Endothelial cell of umbilical vein (primary cell): ENCODE data around the gene HOXA11. TPM values are rescaled to one million over a fixed set of nuclear protein-coding genes. Genes with fewer than 3 reads are reported as not detected.

Source experiments
- BruUV-seq: library from RNA; stranded (reverse); fragments of 400-500 nt; replicated peaks from 2 replicates; lab custom pipeline; 2021; lab: Mats Ljungman, UMichigan
- CTCF ChIA-PET: fragments of 300-600, 350-600 bp; sonication (Branson Sonifier 250); formaldehyde crosslinking; loops from one replicate; lab custom pipeline; 2021; ENCODE audit warnings: antibody characterized with exemption, inconsistent platforms; lab: Charles Lee
- POLR2A ChIA-PET: fragments of 300-600, 350-600 bp; sonication (Branson Sonifier 250); formaldehyde crosslinking; loops from one replicate; lab custom pipeline; 2021; ENCODE audit warnings: antibody characterized with exemption, inconsistent platforms; lab: Charles Lee
- DNase-seq: peaks from one replicate; pipeline ENCODE4 v3.0.0-alpha.2; 2011; ENCODE audit warnings: low read depth, low spot score
- FAIRE-seq: peaks from 2 replicates; lab custom pipeline; 2011; peaks lifted over from hg19 to GRCh38; lab: Jason Lieb, UNC
- H2AFZ ChIP-seq: 2 replicates; pipeline ENCODE4 v1.6.0; 2012; ENCODE audit warnings: low read depth, low read length, control low read depth, inconsistent platforms
- H3K27ac ChIP-seq: 2 replicates; pipeline ENCODE4 v1.5.1; 2011; ENCODE audit warnings: low read depth, mild to moderate bottlenecking, control low read depth, low read length, moderate library complexity; ENCODE audit not compliant: insufficient read depth
- H3K27me3 ChIP-seq, 2 experiments: 2 replicates each; pipeline versions ENCODE4 v1.6.0 to v1.6.1; 2011; ENCODE audit warnings: low read length in 2 of 2, mixed read lengths in 1 of 2; ENCODE audit not compliant: control insufficient read depth in 2 of 2, insufficient read depth in 2 of 2
- H3K36me3 ChIP-seq, 2 experiments: 2 replicates in 1 of 2; 3 replicates in 1 of 2; pipeline ENCODE4 v1.5.1; 2011; ENCODE audit warnings: low read length in 2 of 2, mild to moderate bottlenecking in 1 of 2, moderate library complexity in 1 of 2; ENCODE audit not compliant: control insufficient read depth in 2 of 2, insufficient read depth in 2 of 2; ENCODE audit errors: extremely low read depth in 1 of 2
- H3K4me1 ChIP-seq: 3 replicates; pipeline ENCODE4 v1.5.1; 2011; ENCODE audit warnings: mild to moderate bottlenecking, low read length; ENCODE audit not compliant: control insufficient read depth, insufficient read depth; ENCODE audit errors: extremely low read depth
- H3K4me2 ChIP-seq: 2 replicates; pipeline ENCODE4 v1.6.1; 2011; ENCODE audit warnings: low read length, control low read depth, mixed read lengths; ENCODE audit not compliant: insufficient read depth
- H3K4me3 ChIP-seq, 3 experiments: fragments of 200-600 bp in 1 of 3; sonication (generic), shearing (Covaris generic) in 1 of 3; replicated peaks in 1 of 3; 2 replicates each; pipeline ENCODE4 v1.5.1; 2011 to 2016; ENCODE audit warnings: control low read depth in 3 of 3, low read length in 3 of 3, mild to moderate bottlenecking in 2 of 3, inconsistent platforms in 1 of 3, low read depth in 1 of 3, moderate library complexity in 1 of 3; ENCODE audit not compliant: insufficient read depth in 1 of 3
- H3K79me2 ChIP-seq: 2 replicates; pipeline ENCODE4 v1.6.0; 2012; ENCODE audit warnings: low read length, inconsistent platforms; ENCODE audit not compliant: control insufficient read depth, insufficient read depth
- H3K9ac ChIP-seq: replicated peaks from 2 replicates; pipeline ENCODE3; 2011; ENCODE audit warnings: low read length, control low read depth; ENCODE audit not compliant: insufficient read depth; ENCODE audit errors: extremely low read depth
- H3K9me1 ChIP-seq: replicated peaks from 3 replicates; pipeline ENCODE4 v1.6.0; 2011; ENCODE audit warnings: mild to moderate bottlenecking, low read length; ENCODE audit not compliant: control insufficient read depth, insufficient read depth; ENCODE audit errors: extremely low read depth
- H3K9me3 ChIP-seq: replicated peaks from 2 replicates; pipeline ENCODE4 v1.5.1; 2012; ENCODE audit warnings: low read length, inconsistent platforms; ENCODE audit not compliant: control insufficient read depth, insufficient read depth
- H4K20me1 ChIP-seq: replicated peaks from 2 replicates; pipeline ENCODE3; 2011; ENCODE audit warnings: mild to moderate bottlenecking, low read length; ENCODE audit not compliant: control insufficient read depth, insufficient read depth; ENCODE audit errors: extremely low read depth
- CTCF ChIP-seq, 2 donors: IDR thresholded peaks; 1 replicate in 1 of 2; 2 replicates in 1 of 2; pipeline ENCODE4 v1.5.1; 2011; ENCODE audit warnings: low read length in 2 of 2, mild to moderate bottlenecking in 2 of 2, moderate library complexity in 2 of 2, control low read depth in 1 of 2, inconsistent platforms in 1 of 2, low read depth in 1 of 2; ENCODE audit not compliant: insufficient read depth in 1 of 2; ENCODE audit errors: extremely low read depth in 1 of 2
- EZH2 ChIP-seq: IDR thresholded peaks from 2 replicates; pipeline ENCODE4 v1.6.1; 2012; ENCODE audit warnings: borderline replicate concordance, low read depth, mild to moderate bottlenecking, moderate library complexity, low read length, inconsistent platforms; ENCODE audit not compliant: severe bottlenecking
- FOS ChIP-seq: IDR thresholded peaks from 2 replicates; pipeline ENCODE4 v1.6.1; 2011; ENCODE audit warnings: mild to moderate bottlenecking, low read length, moderate library complexity, borderline replicate concordance; ENCODE audit not compliant: insufficient read depth
- GATA2 ChIP-seq: IDR thresholded peaks from 2 replicates; pipeline ENCODE4 v1.7.0; 2011; ENCODE audit warnings: low read depth, mild to moderate bottlenecking, moderate library complexity, mixed read lengths, low read length; ENCODE audit not compliant: insufficient read length, insufficient read depth
- JUN ChIP-seq: IDR thresholded peaks from 2 replicates; pipeline ENCODE4 v1.6.1; 2011; ENCODE audit warnings: borderline replicate concordance, low read depth; ENCODE audit not compliant: insufficient read length, insufficient read depth
- MAX ChIP-seq: IDR thresholded peaks from 2 replicates; pipeline ENCODE4 v1.6.1; 2011; ENCODE audit not compliant: insufficient read depth, insufficient read length
- MYC ChIP-seq: IDR thresholded peaks from one replicate; pipeline ENCODE4 v1.6.1; 2011; ENCODE audit warnings: mild to moderate bottlenecking, low read depth, low read length
- POLR2A ChIP-seq: IDR thresholded peaks from 2 replicates; pipeline ENCODE4 v1.6.1; 2012; ENCODE audit warnings: low read depth, mild to moderate bottlenecking, control low read depth, low read length
- POLR2AphosphoS5 ChIP-seq: IDR thresholded peaks from 2 replicates; pipeline ENCODE4 v1.6.1; 2012; ENCODE audit warnings: low read depth, mild to moderate bottlenecking, control low read depth, low read length, moderate library complexity; ENCODE audit not compliant: insufficient read depth
- dilution Hi-C: fragments of 300-500 bp; cut with MboI; formaldehyde crosslinking; loops from one replicate; pipeline ENCODE4 v1.15.0; 2019; ENCODE audit warnings: low sequenced_read_pairs; ENCODE audit not compliant: extremely low pct_ligation_motif_present
- intact Hi-C: fragments of 100-400 bp; cut with micrococcal nuclease; formaldehyde crosslinking; loops from one replicate; pipeline ENCODE4 v1.10.0; 2022
- polyA plus RNA-seq, 4 experiments: library from polyadenylated mRNA; depleted of rRNA in 3 of 4; stranded (reverse) in 3 of 4; unstranded in 1 of 4; fragments of >200 nt; gene quantifications; 2 replicates each; pipeline versions ENCODE4 v1.2.1 to v1.2.3, GENCODE V29; 2011 to 2012; ENCODE audit warnings: missing spikeins in 1 of 4
- total RNA-seq: library from RNA; stranded (reverse); gene quantifications from 2 replicates; pipeline ENCODE4 v1.2.3, GENCODE V29; 2021

Gene HOXA11
- total and polyA plus RNA-seq, 2 donors (not counting 3 experiments of a cell fraction or from before 2014, with no cell fraction given): 10.4 to 16.7 TPM

- no TSS peak for BruUV-seq
- Histone ChIP-seq H3K4me2 (peak within 1 kb of the TSS; percentile 78), H3K27me3 (no peaks in the 10 kb centered on the region), H3K9ac (peak within 1 kb of the TSS; percentile 65), H3K4me1 (peaks cover 59% of the 10 kb centered on the region), H3K9me3 (no peaks in the 10 kb centered on the region), H3K36me3 (peaks cover 0 to 14% of the 10 kb centered on the region in 2 experiments), H3K4me3 (peak within 1 kb of the TSS; percentile 9 to 85 (median 54)), H4K20me1 (no peaks in the 10 kb centered on the region), H3K9me1 (no peaks in the 10 kb centered on the region), H3K27ac (peak within 1 kb of the TSS; percentile 67), H3K79me2 (peaks cover 97% of the 10 kb centered on the region), H2AFZ (no peak within 1 kb of the TSS)
- POLR2A ChIA-PET: interaction anchor here (1.1 to 1.3 kb wide), 2 partner anchors 12 to 14 kb away, joined by 3 to 8 read pairs; no protein-coding TSS in a partner anchor
- dilution Hi-C loops: no loop called here
- peak; percentile 80 for FAIRE-seq
- intact Hi-C loops: no loop called here
- DNase-seq: peak; percentile 76
- TF ChIP-seq EZH2: no peak
- TF ChIP-seq POLR2A: no peak
- TF ChIP-seq FOS: no peak
- TF ChIP-seq CTCF (IDR thresholded peaks at IDR 0.05; ENCODE audit: extremely low read depth in 1 of 2, insufficient read depth in 1 of 2, low read depth in 1 of 2, low read length in 2 of 2): no peak
- TF ChIP-seq MAX: no peak
- TF ChIP-seq POLR2AphosphoS5: no peak
- no peak for TF ChIP-seq MYC
- no peak for TF ChIP-seq JUN
- TF ChIP-seq GATA2: no peak
- CTCF ChIA-PET: interaction anchor here (0.6 to 7.0 kb wide), 11 partner anchors 8 to 777 kb away, joined by 3 to 83 read pairs (median 6); partner anchors contain the start of gene HOXA7
These were observed 37.6 kb downstream of the HOXA11 start, which contains the start of gene HOXA6 for GRCh38 chr7:27147199-27148030. Gene HOXA6, minus strand, starts transcription at chr7:27147774. Its CDS starts 25 bp downstream, at chr7:27147749.
